HG03439 (cell line): ENCODE measurements around the gene OBP2A.
"Not testable (repeated sequence)": the region's sequence is repeated elsewhere in the genome, so short reads cannot be mapped to it uniquely, and the experiment has no call there.

Experiments
- ATAC-seq: cut with Tn5 transposase; IDR thresholded peaks from one replicate; pipeline ENCODE4 v1.9.1; 2021; ENCODE audit warnings: mild to moderate bottlenecking, moderate library complexity; ENCODE audit not compliant: unreplicated experiment

Gene OBP2A

DNA sequence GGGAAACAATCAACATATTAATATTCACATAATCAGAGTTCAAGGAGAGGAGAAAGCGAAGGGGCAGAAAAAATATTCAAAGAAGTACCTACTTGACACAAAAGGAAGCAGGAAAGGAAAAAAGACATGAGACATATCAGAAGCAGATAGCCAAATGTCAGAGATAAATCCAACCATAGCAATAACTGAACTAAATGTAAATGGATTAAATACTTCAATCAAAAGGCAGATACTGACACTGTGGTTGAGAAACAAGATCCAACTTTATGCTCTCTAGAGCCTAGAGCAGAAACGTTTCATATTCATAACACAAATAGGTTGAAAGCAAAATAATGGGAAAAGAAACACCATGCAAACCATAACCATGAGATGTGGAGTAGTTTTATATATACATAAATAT lies 36.5 kb upstream of the OBP2A start:
- ATAC-seq = no peak

DNA sequence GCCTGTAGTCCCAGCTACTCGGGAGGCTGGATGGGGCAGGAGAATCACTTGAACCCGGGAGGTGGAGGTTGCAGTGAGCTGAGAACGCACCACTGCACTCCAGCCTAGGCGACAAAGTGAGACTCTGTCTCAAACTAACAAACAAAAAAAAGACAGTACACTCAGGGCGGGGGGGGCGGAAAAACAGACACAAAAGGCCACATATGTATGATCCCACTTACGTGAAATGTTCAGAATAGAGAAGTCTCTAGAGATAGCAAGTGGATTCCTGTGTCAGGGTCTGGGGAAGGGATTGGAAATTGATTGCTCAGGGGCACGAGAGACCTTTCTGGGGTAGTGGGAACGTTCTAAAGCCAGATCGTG lies 33.7 kb upstream of the OBP2A start:
- no peak for ATAC-seq

DNA sequence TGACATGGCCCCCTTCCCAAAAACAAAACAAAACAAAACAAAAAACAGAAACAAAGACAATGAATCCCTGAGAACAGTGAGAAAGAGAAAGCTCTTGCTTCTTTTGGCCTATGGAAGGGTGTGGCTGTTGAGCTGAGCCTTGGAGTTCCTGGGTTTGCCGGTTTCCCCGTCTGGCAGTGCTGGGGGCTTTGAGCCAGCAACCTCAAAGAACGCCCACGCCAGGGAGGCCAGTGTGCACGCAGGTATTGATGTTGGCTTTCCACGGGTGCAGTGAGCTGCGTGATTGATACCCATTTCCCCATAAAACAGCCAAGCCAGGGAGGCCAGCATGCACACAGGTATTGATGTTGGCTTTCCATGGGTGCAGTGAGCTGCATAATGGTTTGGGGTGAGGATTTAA lies 33.0 kb upstream of the OBP2A start:
- ATAC-seq = no peak

DNA sequence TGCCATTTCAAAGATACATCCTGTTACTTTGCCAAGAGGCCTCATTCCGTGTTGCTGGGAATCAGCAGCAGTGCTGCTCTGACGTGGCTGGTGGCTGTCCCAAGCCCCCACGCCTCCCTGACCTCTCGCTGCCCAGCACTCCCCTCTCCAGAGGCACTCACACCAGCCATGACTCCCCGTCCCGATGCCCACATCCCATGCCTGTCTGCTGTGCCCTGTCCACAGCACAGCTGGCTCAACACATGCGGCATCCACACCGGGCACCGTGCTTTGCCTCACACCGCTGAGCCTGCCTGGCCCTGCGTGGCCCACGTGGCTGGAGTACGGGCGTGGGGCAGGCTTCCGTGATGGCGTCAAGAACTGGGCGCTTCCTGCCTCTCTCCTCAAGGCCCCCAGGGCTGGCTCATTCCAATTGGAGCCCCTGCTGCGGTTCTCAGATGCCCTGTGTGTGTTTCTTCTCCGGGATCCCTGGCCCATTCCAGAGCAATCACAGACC lies 32.5 kb upstream of the OBP2A start:
- no peak for ATAC-seq

DNA sequence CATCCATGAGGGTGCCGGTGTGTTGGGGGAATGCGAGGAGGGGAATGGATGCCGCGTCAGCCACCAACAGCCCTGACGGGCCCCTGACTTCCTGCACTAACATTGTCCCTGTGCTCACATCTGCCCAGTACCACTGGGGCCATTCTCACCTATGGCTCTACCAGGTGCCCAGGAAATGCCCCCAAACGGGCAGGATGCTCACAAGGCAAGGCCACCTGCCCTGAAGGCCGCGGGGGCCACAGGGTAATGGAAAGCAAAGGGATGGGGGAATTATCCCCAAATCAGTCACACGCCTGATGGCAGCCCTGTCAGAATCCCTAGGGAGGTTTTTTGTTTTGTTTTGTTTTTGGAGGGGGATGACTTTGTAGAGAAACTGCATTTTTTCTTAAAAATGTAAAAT lies 32.0 kb upstream of the OBP2A start:
- ATAC-seq = not testable (repeated sequence)

DNA sequence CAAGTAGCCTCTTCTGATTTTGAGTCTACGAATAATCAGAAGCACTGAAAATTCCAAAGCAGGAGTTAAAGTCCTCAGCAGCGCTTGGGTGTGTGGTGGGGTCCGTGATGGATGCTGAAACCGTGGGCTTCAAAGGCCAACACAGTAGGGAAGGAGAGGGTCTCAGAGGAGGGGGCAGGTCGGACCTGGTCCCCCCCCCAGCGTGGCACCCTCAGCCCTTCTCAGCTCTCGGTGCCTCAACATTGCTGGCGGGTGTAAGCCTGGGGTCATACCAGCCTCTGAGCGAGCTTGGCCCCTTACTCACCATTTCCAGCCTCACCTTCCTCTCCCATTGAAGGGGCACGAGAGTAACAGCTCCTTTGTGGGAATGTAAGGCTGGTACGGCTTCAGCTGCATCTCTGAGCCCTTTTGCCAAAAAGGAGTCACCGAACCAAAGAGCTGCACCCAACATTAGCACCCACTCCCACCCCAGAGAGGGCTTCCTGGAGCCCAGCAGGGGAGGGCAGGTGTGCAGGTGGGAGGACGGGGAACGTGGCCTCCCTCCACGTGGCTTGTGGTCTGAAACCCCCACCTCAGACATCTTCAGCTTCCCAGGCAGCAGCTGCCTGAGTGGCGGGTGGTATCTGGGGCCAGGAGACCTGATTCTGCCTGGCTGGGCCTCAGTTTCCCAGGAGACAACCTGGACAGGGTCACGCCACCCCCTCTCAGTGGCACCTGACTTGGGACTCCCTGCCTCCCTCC lies 31.4 kb upstream of the OBP2A start:
- ATAC-seq = no peak

DNA sequence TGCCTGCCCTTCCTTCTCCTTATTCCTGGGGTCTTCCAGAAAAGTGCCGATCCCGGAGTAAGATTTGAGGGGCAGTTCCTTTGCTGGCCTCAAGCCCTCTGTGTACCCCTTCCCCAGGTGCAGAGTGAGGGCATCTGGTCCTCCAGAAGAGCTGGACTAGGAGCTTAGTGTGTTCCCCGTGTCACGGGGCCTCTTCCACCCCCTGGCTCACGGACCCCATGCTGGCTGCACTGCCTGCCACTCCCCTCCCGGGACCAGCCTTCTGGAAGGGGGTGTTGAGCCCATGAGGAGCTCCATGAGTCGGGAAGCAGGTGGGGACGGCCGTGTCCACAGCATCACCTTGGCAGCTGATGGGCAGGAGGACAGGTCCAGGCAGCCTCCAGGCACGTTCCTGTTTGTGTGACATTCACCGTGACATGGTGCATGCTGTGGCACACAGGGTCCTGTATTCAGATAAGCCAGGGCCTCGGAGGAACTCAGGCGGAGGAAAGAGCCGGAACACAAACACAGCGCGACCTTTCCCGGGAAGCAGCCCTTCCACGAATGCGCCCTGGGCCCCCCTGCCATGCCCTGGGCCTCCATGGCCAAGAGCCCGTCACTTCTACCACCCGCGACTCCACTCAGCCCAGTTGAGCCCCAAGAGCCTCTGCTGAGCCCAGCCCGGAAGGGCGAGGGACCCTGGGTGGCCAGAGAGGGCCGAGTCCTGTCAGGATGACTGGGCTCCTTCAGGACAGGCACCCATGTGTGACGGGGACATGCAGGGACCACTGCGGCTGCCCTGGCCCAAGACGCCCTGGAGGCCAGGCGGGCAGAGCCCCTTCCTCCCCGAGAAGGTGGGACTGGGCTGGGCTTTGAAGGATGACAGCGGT lies 30.6 kb upstream of the OBP2A start:
- ATAC-seq = no peak

DNA sequence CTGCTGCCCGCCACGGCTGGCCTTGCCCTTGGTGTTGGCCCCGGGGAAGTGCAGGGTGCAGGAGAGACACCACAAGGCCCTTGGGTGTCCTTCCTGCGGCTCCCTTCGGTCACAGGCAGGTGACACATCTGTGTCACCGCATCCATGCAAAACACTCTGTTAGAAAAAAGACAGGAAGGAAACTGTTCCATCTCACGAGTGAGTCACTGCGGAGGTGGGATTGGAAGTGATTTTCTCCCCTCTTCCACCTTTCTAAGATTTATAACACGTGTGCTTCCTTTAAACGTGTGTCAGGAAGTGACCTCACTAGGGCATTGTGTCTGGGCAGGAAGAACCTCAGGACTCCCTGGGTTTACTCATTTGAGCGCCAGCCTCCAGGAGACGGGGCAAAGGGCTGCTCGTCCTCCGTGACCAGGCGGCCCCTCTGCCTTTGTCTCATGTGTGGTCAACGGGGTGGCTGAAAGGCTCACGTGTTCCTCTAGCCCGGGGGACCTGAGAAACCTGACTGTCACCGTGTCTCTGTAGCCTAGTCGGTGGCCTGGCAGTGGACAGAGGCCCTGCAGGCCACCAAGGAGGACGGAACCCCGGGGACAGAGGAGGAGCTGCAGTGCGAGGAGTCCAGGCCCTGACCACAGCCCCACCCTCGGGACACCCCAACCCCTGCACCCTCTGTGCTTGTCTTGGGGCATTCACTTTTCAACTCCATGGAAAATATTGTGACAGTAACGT lies 29.6 kb upstream of the OBP2A start:
- no peak for ATAC-seq

DNA sequence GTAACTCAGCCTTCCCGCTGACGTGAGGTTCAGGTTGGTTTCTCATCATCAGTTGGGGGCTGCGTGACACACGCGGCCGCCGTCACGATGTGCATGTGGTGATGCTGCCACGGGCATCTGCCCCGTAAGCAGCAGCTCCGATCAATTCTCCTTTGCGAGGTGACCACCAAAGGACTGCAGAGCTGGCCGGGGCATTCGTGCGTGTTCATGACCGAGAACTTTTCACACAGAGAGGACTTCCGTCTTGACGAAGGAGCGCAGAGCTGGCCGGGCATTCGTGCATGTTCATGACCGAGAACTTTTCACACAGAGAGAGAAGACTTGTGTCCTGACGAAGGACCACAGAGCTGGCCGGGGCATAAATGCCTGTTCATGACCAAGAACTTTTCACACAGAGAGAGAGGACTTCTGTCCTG lies 28.5 kb upstream of the OBP2A start:
- no peak for ATAC-seq

DNA sequence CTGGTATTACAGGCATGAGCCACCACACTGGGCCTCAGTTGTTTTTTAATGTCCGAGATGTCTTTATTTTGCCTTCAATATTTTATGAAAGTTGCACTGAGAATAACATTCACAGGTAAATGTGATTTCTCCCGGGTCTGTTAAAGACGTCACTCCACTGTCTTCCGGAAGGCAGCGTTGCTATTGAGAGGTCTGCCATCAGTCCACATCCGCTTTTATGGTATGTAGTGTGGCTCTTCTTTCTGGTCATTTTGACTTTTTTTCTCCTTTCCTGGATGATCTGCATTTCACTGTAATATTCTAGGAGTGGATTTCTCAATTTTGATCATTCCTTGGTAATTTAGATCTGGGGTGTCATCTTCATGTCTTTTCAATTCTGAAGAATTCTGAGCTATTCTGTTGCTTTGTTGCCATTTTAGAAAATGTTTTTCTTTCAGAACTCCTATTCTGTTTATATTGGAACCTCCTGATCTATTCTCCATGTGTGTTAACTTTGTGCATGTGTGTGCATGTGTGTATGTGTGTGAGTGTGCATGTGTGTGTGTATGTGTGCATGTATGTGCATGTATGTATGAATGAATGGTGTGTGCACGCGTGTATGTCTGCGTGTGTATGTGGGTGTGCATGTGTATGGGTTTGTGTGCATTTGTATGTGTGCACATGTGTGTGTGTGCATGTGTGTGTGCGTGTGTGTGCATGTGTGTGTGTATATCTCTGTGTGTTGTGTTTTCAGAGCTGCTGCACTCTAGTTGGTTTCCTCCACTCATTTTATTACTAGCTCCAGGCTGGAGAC lies 26.6 kb upstream of the OBP2A start:
- ATAC-seq = no peak

DNA sequence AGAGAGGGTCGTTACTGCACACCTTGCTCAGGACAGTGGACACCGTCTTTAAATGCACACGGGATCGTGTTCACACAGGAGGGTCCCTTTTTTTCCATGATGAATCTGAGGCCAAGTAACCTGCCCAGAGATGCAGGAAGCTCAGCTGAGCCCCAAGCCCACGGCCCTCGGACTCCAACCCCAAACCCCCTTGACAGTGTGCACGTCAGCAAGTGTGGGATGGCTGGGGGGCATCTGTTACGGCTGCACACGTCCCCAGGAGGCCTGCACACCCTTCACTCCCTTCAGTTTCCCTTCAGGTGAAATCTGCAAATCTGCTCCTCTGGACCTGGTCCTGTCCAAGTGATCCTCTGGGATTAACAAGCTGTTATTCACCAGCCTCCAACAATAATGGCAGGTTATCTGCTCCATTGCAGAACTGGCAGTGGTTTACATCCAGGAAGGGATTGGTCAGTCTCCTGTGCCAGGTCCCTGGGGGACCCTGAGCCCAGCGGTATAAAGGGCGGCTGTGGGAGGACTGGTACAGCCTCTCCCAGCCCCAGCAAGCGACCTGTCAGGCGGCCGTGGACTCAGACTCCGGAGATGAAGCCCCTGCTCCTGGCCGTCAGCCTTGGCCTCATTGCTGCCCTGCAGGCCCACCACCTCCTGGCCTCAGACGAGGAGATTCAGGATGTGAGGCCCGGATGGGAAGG lies 24.9 kb upstream of the OBP2A start, which contains the start of gene LCN1:
TSS of gene LCN1 (plus strand) at position 525 of the 692 bp plus-strand sequence. CDS start at position 583, 58 bp downstream.
- ATAC-seq = no peak

DNA sequence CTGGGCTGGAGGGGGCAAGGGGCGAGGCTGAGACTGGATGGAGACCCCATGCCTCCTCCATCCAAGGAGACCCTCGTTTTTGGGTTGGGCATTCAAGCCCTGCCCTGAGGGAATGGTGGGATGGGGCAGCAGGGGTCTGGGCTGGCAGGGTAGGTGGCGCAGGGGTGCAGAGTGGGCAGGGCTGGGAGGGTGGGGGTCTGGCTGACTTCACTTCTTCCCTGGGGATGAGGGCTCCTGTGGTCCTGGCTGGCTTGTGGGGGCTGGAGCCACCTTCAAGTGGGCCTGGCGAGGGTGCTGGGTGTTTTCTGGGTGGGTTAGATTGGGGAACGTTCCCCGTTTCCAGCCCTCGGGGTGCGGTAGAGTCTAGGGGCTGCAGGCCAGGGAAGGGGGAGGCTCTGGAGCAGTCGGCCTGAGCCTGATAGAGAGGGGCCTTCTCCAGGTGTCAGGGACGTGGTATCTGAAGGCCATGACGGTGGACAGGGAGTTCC lies 24.3 kb upstream of the OBP2A start:
- ATAC-seq = no peak

DNA sequence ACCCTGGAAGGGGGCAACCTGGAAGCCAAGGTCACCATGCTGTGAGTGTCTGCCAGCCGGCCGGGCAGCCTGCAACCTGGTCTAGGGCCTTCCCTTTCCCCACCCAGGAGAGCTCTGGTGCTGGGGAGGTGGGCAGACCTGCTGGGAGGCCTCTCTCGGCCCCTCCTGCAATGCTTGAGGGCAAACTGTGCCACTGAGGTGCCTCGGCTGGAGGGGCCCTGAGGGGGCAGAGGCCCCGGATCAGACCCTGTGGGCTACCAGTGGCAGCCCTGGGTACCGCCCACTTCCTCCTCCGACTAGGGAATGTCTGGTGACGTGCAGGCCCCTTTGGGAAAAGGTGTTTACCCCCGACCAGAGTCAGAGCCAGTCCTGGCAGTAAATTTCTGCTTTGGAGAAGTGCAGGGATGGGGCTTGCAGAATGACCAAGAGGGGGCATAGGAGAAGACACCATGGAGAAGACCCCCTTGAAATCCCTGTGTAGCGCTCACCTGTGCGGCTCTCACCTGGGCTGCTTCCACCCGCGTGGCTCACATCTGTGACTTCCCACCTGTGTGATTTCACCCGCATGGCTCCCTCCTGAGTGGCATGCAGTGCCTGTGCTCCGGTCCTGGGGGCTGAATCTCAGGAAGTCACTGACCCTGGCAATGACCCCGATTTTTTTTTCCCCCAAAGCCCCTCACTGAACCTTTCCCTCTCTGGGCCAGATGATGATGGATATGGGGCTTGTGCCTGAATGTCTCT lies 23.6 kb upstream of the OBP2A start:
- no peak for ATAC-seq

DNA sequence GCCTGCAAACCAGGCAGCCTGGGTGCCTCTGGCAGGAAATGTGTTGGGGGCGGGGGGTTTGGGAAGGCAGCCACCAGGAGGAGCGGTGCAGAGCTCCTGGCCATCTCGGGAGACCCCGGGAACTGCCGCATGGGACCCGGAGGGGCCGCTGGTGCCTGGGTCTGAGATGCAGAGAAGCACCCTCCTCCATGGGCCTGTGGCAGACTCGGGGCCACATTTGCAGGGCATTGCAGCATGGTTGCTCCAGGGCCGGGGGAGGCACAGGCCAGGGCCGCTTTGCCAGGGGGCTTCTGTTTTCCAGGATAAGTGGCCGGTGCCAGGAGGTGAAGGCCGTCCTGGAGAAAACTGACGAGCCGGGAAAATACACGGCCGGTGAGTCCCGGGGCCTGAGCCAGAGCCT lies 23.0 kb upstream of the OBP2A start:
- ATAC-seq = no peak

DNA sequence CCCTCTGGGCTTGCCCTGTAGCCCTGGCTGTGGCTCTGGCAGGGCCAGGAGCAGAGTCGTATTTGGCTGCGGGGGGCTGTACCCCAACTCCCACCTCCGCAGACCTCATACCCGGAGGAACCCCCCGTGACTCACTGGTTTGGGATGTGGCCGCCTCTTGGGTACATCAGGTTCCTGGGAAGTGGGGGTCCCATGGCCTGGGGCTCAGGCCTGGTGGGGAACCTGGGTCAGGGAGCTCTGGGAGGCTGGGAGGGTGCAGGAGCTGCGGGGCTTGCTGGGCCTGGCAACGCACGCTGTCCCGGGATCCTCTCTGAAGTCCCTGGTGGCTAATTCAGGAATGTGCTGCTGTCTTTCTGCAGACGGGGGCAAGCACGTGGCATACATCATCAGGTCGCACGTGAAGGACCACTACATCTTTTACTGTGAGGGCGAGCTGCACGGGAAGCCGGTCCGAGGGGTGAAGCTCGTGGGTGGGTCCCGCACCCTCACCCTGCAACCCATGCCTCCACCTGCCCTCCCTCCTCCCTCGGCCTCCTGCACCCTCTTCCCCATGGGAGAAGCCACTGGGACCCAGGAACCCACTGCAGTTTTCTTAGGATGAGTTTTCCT lies 22.3 kb upstream of the OBP2A start:
- ATAC-seq = no peak

DNA sequence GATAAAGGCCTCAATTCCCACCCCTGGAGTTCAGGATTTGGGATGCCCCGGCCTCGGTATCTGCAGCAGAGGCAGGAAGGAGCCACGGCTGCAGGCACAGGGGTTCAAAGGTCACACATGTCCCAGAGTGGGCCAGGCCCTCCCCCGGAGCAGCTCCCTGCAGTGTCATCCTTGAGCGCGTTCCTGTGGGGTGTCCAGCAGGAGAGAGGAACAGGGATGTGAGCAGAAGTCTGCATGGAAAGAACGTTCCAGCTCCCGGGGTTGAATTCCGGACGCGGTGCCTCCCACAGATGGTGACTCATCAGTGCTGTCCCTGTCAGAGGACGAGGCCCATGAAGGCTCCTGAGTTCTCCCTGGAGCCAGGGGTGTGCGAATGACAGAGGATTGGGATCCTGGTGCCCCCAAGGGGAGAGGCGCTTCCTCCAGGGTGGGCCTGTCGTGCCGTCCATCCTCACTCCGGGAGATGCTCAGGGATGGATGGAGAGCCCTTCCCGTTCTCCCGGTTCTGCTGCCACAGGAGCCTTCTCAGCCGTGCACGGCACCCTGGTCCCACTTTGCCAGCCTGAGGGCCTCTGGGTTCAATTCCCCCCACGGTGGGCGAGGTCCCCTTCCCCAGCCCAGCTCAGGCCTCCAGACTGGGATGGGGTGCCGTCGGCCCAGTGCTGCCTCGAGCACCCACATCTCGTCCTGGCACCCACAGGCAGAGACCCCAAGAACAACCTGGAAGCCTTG lies 21.6 kb upstream of the OBP2A start:
- ATAC-seq = no peak

DNA sequence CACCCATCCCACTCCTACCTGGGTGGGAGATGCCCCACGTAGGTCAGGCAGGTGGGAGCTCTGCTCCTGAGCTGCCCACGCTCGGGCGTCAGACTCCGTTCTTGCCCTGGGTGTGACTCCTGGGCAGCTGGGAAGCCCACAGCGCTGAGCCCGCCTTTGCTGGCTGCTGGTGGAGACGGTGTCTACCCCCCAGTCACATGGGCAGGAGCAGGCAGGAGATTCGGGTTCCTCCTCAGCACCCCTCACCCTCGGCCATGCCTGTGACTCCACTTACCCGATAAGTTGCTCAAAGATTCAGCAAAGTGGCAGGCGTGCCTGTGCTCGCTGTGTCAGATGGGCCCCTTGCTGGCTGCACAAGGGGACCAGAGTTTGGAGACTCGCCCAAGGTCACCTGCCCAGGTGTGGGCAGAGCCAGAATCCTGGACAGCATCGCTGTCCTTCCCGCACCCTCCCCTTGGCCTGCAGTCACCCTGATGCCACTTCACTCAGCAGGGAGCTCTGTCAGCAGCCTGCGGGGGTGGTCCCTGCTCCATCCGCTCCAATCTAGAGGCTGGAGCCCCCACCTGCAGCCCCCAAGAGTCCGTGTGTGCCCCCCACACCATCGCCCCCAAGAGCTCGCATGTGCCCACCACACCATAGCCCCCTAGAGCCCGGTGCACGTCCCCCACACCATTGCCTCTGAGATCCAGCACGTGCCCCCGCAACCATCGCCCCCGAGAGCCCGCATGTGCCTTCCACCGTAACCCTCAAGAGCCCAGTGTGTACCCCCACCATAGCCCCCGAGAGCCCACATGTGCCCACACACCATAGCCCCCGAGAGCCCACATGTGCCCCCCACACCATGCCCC lies 20.5 kb upstream of the OBP2A start:
- no peak for ATAC-seq
